ENCODE results near the gene ACBD6. TPM values are rescaled to one million over a fixed set of nuclear protein-coding genes. Genes with fewer than 3 reads are reported as not detected.

ACBD6 gene
- total and polyA plus RNA-seq, 8 donors = 8.9 to 48.8 (median 37.7) TPM

DNA sequence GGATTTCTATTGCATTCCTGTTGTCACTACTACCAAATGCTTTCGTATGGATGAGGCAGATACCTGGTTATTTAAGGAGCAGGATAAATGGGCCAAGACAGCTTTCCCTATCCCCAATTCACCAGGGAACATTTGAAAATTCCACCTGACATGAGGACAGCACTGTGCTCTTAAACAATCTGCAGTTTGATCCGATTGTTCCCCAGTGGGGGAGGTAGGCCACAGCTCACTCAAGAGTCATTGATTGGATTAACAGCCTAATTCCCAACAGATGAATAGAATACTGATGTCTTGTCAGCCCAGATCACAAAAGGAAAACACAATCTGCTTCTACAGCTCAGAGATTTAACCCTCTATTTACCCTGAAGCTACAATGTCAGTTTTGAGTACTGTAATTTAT lies 148.4 kb downstream of the ACBD6 start:
- no peaks in the 10 kb centered on the region for H3K27me3 ChIP-seq
- no peak overlapping the region for H3K27ac ChIP-seq
- H3K4me3 ChIP-seq = no peak overlapping the region
- TF ChIP-seq POLR2AphosphoS5 (IDR thresholded peaks at IDR 0.05) = no peak
- no peak for TF ChIP-seq POLR2A (IDR thresholded peaks at IDR 0.05)
- no peak for TF ChIP-seq CTCF (IDR thresholded peaks at IDR 0.05)
- no peak for TF ChIP-seq EP300 (IDR thresholded peaks at IDR 0.05)
- no peaks in the 10 kb centered on the region for H3K36me3 ChIP-seq
- intact Hi-C loops (cut with DNase I; ENCODE audit: low total_unique reads) = no loop called here
- DNase-seq = no peak
- H3K9me3 ChIP-seq = no peaks in the 10 kb centered on the region
- peaks cover 0 to 4% (median 1%) of the 10 kb centered on the region in 4 donors for H3K4me1 ChIP-seq
- WGBS, 5 donors = 88 to 99% (median 94%) methylated on average over 2 of the region's 2 CpGs

DNA sequence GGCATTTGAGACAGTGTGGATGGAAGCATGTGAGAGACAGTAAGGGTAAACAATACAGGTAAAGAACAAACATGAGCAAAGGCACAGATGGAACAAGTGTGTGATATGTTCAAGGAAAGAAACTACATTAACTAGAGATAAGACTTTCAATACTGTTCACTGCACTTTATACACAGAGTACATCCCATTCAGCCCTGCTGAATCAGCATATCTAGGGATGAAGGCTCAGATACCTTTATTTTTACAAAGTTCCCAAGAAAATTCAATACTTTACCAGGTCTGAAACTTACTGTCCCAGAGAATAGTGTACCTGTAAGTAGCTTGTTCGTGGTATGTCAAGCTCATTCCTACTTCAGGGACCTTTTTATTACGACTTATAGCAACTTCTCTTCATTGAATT lies 149.8 kb downstream of the ACBD6 start:
- no peak overlapping the region for H3K27ac ChIP-seq
- intact Hi-C loops (cut with DNase I; ENCODE audit: low total_unique reads) = no loop called here
- WGBS, 5 donors = 91 to 96% (median 94%) methylated on average over 2 of the region's 2 CpGs
- no peaks in the 10 kb centered on the region for H3K9me3 ChIP-seq
- TF ChIP-seq CTCF (IDR thresholded peaks at IDR 0.05) = no peak
- no peak for TF ChIP-seq EP300 (IDR thresholded peaks at IDR 0.05)
- no peaks in the 10 kb centered on the region for H3K27me3 ChIP-seq
- no peaks in the 10 kb centered on the region for H3K36me3 ChIP-seq
- no peaks in the 10 kb centered on the region for H3K4me1 ChIP-seq
- H3K4me3 ChIP-seq = no peak overlapping the region
- no peak for DNase-seq

GRCh38 chr1:180352021-180352420 lies 150.4 kb downstream of the ACBD6 start:
- H3K27ac ChIP-seq = no peak overlapping the region
- H3K9me3 ChIP-seq = no peaks in the 10 kb centered on the region
- no peaks in the 10 kb centered on the region for H3K27me3 ChIP-seq
- H3K4me1 ChIP-seq = no peaks in the 10 kb centered on the region
- H3K4me3 ChIP-seq = no peak overlapping the region
- H3K36me3 ChIP-seq = no peaks in the 10 kb centered on the region
- no peak for TF ChIP-seq POLR2A (IDR thresholded peaks at IDR 0.05)
- intact Hi-C loops (cut with DNase I; ENCODE audit: low total_unique reads) = no loop called here
- no peak for DNase-seq
- 86 to 93% (median 92%) methylated on average over 4 of the region's 4 CpGs for WGBS, 5 donors

GRCh38 chr1:180345148-180345547 lies 157.2 kb downstream of the ACBD6 start:
- H3K27ac ChIP-seq = no peak overlapping the region
- H3K4me3 ChIP-seq = no peak overlapping the region
- H3K4me1 ChIP-seq = peaks cover 0 to 20% (median 13%) of the 10 kb centered on the region in 4 donors
- no peaks in the 10 kb centered on the region for H3K27me3 ChIP-seq
- no peaks in the 10 kb centered on the region for H3K9me3 ChIP-seq
- no peak for DNase-seq
- H3K36me3 ChIP-seq = no peaks in the 10 kb centered on the region
- no peak for TF ChIP-seq EP300 (IDR thresholded peaks at IDR 0.05)
- no peak for TF ChIP-seq CTCF (IDR thresholded peaks at IDR 0.05)
- no peak for TF ChIP-seq POLR2AphosphoS5 (IDR thresholded peaks at IDR 0.05)
- TF ChIP-seq POLR2A (IDR thresholded peaks at IDR 0.05) = no peak
- intact Hi-C loops (cut with DNase I; ENCODE audit: low total_unique reads) = no loop called here

- WGBS, 5 donors = 31 to 64% (median 55%) methylated on average over 1 of the region's 1 CpG
- intact Hi-C loops (cut with DNase I; ENCODE audit: low total_unique reads) = no loop called here
These were observed 158.2 kb downstream of the ACBD6 start for GRCh38 chr1:180343921-180344769.

More at GRCh38 chr1:180343921-180344769, 158.2 kb downstream of the ACBD6 start:
- DNase-seq = peak; percentile 32 to 53
- no peak overlapping the region for H3K4me3 ChIP-seq
- no peaks in the 10 kb centered on the region for H3K36me3 ChIP-seq
- TF ChIP-seq EP300 (IDR thresholded peaks at IDR 0.05) (no peak), POLR2AphosphoS5 (IDR thresholded peaks at IDR 0.05) (no peak), CTCF (IDR thresholded peaks at IDR 0.05) (no peak), POLR2A (IDR thresholded peaks at IDR 0.05) (no peak)
- no peaks in the 10 kb centered on the region for H3K9me3 ChIP-seq
- no peaks in the 10 kb centered on the region for H3K27me3 ChIP-seq
- peaks cover 0 to 20% (median 13%) of the 10 kb centered on the region in 4 donors for H3K4me1 ChIP-seq
- no peak overlapping the region for H3K27ac ChIP-seq

Measured in stomach (tissue), 9 donors.